ENCODE results near the gene ERVFRD-1.
"Not testable (repeated sequence)": the region's sequence is repeated elsewhere in the genome, so short reads cannot be mapped to it uniquely, and the experiment has no call there.

ERVFRD-1 gene

GRCh38 chr6:11126876-11127275 lies 15.4 kb upstream of the ERVFRD-1 start:
- DNase-seq: peak; percentile 8

DNA sequence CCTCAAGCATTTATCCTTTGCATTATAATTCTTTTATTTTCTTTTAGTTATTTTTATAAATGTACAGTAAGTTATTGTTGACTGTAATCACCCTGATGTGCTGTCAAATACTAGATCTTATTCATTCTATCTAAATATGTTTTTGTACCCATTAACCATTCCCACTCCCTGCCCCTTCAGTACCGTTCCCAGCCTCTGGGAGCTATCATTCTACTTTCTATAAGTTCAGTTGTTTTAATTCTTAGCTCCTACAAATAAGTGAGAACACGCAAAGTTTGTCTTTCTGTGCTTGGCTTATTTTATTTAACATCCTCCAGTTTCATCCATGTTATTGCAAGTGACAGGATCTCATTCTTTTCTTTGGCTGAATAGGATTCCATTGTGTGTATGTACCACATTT lies 12.5 kb upstream of the ERVFRD-1 start:
- no peak for DNase-seq

DNA sequence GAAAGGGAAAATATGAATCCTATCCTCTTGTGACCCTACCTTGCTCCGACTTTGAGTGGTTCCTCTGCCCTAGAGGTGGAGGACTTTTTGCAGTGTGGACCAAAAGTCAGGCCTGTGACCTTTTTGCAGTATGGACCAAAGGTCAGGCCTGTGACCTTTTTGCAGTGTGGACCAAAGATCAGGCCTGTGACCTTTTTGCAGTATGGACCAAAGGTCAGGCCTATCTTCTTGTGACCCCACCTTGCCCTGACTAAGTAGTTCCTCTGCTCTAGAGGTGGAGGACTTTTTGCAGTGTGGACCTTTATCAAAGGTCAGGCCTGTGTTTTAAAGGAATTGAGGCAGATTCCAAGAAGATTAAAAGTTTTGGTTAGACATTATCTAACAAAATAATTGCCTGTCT lies 10.9 kb upstream of the ERVFRD-1 start:
- no peak for DNase-seq

DNA sequence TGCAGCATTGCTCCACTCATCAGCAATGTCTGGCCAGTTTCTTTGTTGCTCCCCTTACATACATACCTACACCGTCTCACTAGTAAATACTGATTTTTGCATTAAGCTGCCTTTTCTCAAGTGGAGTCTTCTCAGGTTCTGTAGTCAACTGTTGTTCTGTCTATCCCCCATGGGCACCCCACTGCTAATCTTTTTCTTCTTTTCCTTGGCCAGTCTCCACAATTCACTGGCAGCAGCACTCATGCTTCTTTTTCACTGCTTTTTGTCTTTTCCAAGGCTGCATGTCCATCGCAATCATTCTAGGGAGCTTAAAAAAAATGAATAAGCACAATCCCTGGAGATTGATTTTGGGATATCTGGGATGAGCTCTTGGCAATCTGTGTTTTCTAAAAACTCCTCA lies 10.3 kb upstream of the ERVFRD-1 start:
- no peak for DNase-seq

DNA sequence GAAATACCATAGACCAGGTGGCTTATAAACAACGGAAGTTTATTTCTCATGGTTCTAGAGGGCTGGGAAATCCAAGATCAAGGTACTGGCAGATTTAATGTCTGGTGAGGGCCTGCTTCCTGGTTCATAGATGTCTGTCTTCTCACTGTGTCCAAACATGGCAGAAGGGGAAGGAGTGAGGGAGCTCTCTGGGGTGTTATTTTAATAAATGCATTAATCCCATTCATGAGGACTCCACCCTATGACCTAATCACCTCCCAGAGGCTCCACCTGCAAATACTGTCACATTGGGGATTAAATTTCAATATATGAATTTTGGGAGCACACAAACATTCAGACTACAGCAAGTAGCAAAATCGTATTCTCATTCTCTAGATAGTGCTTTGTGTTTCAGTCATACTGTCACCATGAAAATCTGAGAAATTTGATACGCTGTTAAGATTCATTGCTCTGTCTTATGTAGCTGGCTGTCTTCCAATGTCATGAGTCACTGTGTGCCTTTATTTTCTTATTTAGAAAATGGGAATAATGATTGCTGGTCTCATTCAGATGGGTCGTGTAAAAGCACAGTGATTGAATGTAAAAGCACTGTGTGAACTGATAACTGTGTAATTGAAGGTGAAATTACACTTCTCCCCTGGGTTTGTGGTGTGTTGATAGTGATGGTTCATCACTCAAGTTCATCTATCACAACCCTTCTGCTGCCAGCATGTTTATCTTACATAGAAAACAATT lies 8.9 kb upstream of the ERVFRD-1 start:
- DNase-seq: peak; percentile 47

DNA sequence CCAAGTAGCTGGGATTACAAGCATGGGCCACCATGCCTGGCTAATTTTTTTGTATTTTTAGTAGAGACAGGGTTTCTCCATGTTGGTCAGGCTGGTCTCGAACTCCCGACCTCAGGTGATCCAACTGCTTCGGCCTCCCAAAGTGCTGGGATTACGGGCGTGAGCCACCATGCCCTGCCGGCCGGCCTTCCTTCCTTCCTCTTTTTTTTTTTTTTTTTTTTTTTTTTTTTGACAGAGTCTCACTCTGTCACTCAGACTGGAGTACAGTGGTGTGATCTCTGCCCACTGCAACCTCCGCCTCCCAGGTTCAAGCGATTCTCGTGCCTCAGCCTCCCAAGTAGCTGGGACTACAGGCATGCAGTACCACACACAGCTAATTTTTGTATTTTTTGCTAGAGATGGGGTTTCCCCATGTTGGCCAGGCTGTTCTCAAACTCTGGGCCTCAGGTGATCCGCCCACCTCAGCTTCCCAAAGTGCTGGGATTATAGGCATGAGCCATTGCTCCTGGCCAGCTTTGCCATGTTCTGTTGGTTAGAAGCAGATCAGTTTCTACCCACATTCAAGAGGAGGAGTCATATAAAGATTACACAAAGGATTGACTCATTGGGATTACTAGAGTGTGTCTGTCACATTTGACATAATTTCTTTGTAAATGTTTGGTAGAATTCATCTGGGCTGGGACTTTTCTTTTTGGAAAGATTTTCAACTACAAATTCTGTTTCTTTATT lies 4.4 kb upstream of the ERVFRD-1 start:
- peak; percentile 41 for DNase-seq

- no peak for DNase-seq
Observed at GRCh38 chr6:11113038-11113437, 1.5 kb upstream of the ERVFRD-1 start.

- no peak for DNase-seq
Observed at GRCh38 chr6:11111769-11112437, 378 bp upstream of the ERVFRD-1 start.

GRCh38 chr6:11108726-11109125 lies 2.8 kb downstream of the ERVFRD-1 start:
- no peak for DNase-seq

DNA sequence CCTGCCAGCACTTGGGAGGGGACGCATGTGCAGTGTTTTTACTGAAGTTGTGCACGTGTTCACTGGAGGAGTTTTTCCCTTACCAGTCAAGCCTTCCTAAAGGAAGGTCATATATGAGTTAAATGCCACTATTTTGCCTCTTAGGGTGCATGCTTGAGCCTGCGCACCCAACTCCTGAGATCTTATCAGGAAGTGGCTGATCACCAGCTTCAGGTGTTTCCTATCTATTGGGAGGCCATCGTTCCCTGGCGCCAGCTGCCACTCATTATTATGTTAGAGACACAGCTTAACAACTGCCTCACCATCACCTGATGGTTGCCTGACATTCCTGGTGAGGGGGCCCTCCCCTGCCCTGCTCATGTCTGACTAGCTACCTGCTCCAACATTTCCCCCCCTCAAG lies 8.5 kb downstream of the ERVFRD-1 start:
- DNase-seq: no peak

DNA sequence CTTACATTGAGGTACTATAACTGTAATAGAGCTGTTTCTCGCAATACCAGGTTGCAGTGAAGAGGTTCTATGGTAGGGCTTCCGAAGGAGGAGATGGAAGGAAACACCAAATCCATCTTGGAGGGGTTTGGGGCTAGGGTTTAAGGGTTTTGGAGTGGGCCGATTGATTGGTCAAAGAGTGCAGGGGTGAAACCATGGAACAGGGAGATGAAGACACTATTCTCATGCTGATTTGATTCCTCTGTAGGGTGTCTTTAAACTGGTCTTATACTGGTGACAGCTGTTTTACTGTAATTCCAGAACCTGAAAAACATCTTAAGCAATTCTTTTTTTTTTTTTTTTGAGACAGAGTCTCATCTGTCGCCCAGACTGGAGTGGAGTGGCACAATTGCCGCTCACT lies 10.1 kb downstream of the ERVFRD-1 start:
- DNase-seq: no peak

DNA sequence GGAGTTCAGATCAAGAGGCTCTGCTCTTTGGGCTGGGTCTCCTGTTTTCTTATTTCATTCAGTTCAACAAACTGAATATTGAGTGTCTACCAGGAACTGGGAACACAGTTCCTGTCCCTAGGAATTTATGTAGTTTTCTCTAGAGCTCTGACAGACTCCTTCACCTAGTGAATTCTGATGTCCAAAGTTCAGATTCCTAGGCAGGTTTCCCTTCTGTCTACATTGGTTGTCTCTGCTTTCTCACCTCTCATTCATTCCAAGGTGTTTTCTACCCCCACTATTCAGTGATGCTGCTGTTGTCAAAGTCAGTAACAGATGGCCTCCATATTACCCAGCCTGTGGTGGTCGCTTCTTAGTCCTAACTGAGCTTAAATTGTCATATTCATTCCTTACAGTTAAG lies 13.5 kb downstream of the ERVFRD-1 start:
- no peak for DNase-seq

GRCh38 chr6:11097476-11097875 lies 14.0 kb downstream of the ERVFRD-1 start:
- no peak for DNase-seq

DNA sequence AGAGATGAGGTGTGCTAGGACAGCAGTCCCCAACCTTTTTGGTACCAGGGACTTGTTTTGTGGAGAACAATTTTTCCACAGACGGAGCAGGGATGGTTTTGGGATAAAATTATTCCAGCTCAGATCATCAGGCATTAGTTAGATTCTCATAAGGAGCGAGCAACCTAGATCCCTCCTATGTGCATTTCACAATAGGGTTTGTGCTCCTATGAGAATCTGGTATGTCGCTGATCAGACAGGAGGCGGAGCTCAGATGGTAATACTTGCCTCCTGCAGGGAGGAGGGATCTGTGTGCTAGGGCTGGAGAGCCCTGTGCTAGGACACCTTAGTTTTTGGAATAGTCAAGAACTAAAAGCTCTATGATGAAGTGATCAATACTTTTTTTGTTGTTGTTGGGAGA lies 15.4 kb downstream of the ERVFRD-1 start:
- peak; percentile 65 for DNase-seq

GRCh38 chr6:11094941-11095340 lies 16.6 kb downstream of the ERVFRD-1 start:
- DNase-seq: no peak

DNA sequence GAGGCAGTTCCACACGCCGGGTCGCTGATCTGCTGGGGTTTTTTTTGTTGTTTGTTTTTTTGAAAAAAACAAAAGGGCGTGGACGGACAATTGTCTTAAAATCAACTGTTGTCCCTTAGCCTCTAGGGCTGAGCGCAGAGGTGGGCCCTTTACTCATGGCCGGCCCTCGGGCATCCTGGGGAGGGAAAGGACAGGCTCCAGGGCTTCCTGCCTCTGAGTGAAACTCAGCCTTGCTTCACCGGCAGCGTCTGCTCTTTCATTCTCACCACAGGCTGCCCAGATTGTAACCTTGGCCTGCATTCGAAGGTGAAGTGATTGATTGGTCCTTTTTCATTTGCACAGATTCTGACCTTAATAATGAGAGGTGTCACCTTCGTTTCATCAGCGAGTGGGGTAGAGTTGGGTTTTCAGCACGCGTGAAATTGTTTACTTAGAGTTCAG lies 17.1 kb downstream of the ERVFRD-1 start:
- DNase-seq: peak; percentile 65

- DNase-seq: peak; percentile 99
Observed at GRCh38 chr6:11093626-11094410, 17.7 kb downstream of the ERVFRD-1 start, which contains the start of gene SMIM13. SMIM13 (plus strand) TSS chr6:11093834; CDS start chr6:11094314, 480 bp downstream.

GRCh38 chr6:11093376-11093625 lies 18.2 kb downstream of the ERVFRD-1 start:
- DNase-seq: no peak

DNA sequence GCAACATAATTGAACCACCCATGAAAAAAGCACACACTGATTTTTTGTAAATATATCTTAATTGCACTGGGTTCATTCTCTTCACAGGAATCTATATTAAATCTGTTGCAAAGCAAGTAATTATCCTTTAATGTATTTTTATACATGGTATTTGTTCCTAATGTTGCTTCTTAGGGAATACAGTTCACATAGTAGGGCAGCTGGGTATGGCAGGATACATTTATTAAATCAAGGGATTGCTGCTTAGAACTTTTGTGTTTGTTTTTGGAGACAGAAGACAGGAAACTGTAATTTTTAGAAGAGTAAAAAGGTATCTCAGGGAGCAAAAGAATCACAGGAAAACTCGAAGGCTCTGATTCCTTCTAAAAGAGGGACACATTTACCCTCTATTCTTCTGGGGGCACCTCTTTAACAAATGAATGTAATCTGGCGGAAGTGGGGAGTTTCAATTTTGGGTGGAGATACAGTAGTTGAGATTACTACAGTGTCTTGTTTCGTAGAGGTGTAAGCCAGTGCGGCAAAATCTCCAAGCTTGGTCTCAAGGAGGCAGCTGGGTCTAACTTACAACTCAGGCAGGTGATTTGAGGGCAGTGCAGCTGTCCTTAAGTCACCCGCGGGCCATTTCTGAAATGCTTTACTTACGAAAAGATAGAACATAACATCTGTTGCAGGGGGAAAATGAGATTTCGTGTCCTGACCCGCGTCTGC lies 18.7 kb downstream of the ERVFRD-1 start:
- no peak for DNase-seq

GRCh38 chr6:11091141-11091540 lies 20.4 kb downstream of the ERVFRD-1 start:
- DNase-seq: not testable (repeated sequence)

- no peak for DNase-seq
Observed at GRCh38 chr6:11089695-11090094, 21.8 kb downstream of the ERVFRD-1 start.

GRCh38 chr6:11087141-11087812 lies 24.2 kb downstream of the ERVFRD-1 start:
- not testable (repeated sequence) for DNase-seq
